ENCODE measurements around the gene MAPK4. TPM values are rescaled to one million over a fixed set of nuclear protein-coding genes. Genes with fewer than 3 reads are reported as not detected.

The MAPK4 gene
- total RNA-seq, 1 experiment from 2014 or later = not detected

- TF ChIP-seq EZH2 (IDR thresholded peaks at IDR 0.05; ENCODE audit: low read depth) = no peak
- no peak for TF ChIP-seq CTCF (conservative IDR thresholded peaks at IDR 0.05)
- intact Hi-C loops (cut with micrococcal nuclease; ENCODE audit: unreplicated experiment) = no loop called here
- CTCF ChIA-PET = no interaction called here
Observed at GRCh38 chr18:50562686-50563085, 2.8 kb downstream of the MAPK4 start.

GRCh38 chr18:50563376-50563775, 3.5 kb downstream of the MAPK4 start:
- CTCF ChIA-PET = no interaction called here
- BruUV-seq (replicated peaks) = no TSS peak

More at GRCh38 chr18:50562686-50563085, 2.8 kb downstream of the MAPK4 start:
- H3K4me1 ChIP-seq (replicated peaks; ENCODE audit: insufficient read depth) = no peaks in the 10 kb centered on the region
- H3K4me2 ChIP-seq = no peak overlapping the region
- H3K27me3 ChIP-seq (ENCODE audit: insufficient read depth, low read depth) = no peaks in the 10 kb centered on the region
- no TSS peak for BruUV-seq (replicated peaks)
- H3F3A ChIP-seq (ENCODE audit: insufficient read depth, low read depth) = no peaks in the 10 kb centered on the region
- no peak overlapping the region for H2AFZ ChIP-seq
- H3K9me2 ChIP-seq (ENCODE audit: insufficient read depth) = no peaks in the 10 kb centered on the region
- no peak for DNase-seq
- no peaks in the 10 kb centered on the region for H3K9me3 ChIP-seq (ENCODE audit: insufficient read depth, low read depth)
- no peaks in the 10 kb centered on the region for H4K20me1 ChIP-seq (ENCODE audit: insufficient read depth)
- H3K79me2 ChIP-seq (ENCODE audit: low read depth) = no peaks in the 10 kb centered on the region
- no peak overlapping the region for H3K27ac ChIP-seq
- POLR2A ChIA-PET (ENCODE audit: unreplicated experiment) = no interaction called here
- H3K36me3 ChIP-seq (ENCODE audit: low read depth) = no peaks in the 10 kb centered on the region
- H3K4me3 ChIP-seq = no peak overlapping the region

GRCh38 chr18:50569930-50570329, 10.0 kb downstream of the MAPK4 start:
- no peaks in the 10 kb centered on the region for H4K20me1 ChIP-seq (ENCODE audit: insufficient read depth)
- H3K36me3 ChIP-seq (ENCODE audit: low read depth) = no peaks in the 10 kb centered on the region
- no peaks in the 10 kb centered on the region for H3K79me2 ChIP-seq (ENCODE audit: low read depth)
- no peak overlapping the region for H2AFZ ChIP-seq
- H3K4me3 ChIP-seq = no peak overlapping the region
- no peak for DNase-seq
- no peaks in the 10 kb centered on the region for H3K9me2 ChIP-seq (ENCODE audit: insufficient read depth)
- H3K9me3 ChIP-seq (ENCODE audit: insufficient read depth, low read depth) = no peaks in the 10 kb centered on the region
- H3K4me2 ChIP-seq = no peak overlapping the region
- ChIA-PET CTCF (no interaction called here), POLR2A (ENCODE audit: unreplicated experiment) (no interaction called here)
- TF ChIP-seq CTCF (conservative IDR thresholded peaks at IDR 0.05) (no peak), EZH2 (IDR thresholded peaks at IDR 0.05; ENCODE audit: low read depth) (no peak)
- no peak overlapping the region for H3K27ac ChIP-seq
- no TSS peak for BruUV-seq (replicated peaks)
- intact Hi-C loops (cut with micrococcal nuclease; ENCODE audit: unreplicated experiment) = no loop called here
- no peaks in the 10 kb centered on the region for H3K27me3 ChIP-seq (ENCODE audit: insufficient read depth, low read depth)
- H3F3A ChIP-seq (ENCODE audit: insufficient read depth, low read depth) = no peaks in the 10 kb centered on the region
- no peaks in the 10 kb centered on the region for H3K4me1 ChIP-seq (replicated peaks; ENCODE audit: insufficient read depth)

More at GRCh38 chr18:50563376-50563775, 3.5 kb downstream of the MAPK4 start:
- POLR2A ChIA-PET (ENCODE audit: unreplicated experiment) = no interaction called here
- H3K27ac ChIP-seq = no peak overlapping the region
- no peak overlapping the region for H2AFZ ChIP-seq
- intact Hi-C loops (cut with micrococcal nuclease; ENCODE audit: unreplicated experiment) = no loop called here
- H3K4me3 ChIP-seq = no peak overlapping the region
- H3K9me2 ChIP-seq (ENCODE audit: insufficient read depth) = no peaks in the 10 kb centered on the region
- no peaks in the 10 kb centered on the region for H4K20me1 ChIP-seq (ENCODE audit: insufficient read depth)
- H3K4me1 ChIP-seq (replicated peaks; ENCODE audit: insufficient read depth) = no peaks in the 10 kb centered on the region
- no peaks in the 10 kb centered on the region for H3K36me3 ChIP-seq (ENCODE audit: low read depth)
- H3K9me3 ChIP-seq (ENCODE audit: insufficient read depth, low read depth) = no peaks in the 10 kb centered on the region
- H3K4me2 ChIP-seq = no peak overlapping the region
- no peaks in the 10 kb centered on the region for H3K79me2 ChIP-seq (ENCODE audit: low read depth)
- H3K27me3 ChIP-seq (ENCODE audit: insufficient read depth, low read depth) = no peaks in the 10 kb centered on the region
- DNase-seq = no peak
- H3F3A ChIP-seq (ENCODE audit: insufficient read depth, low read depth) = no peaks in the 10 kb centered on the region
- no peak for TF ChIP-seq CTCF (conservative IDR thresholded peaks at IDR 0.05)
- no peak for TF ChIP-seq EZH2 (IDR thresholded peaks at IDR 0.05; ENCODE audit: low read depth)
